Measurements from ENCODE around the gene UTRN.

The UTRN gene

GRCh38 chr6:144250276-144250675, 34.9 kb upstream of the UTRN start:
- no peak for TF ChIP-seq CTCF (IDR thresholded peaks at IDR 0.05; ENCODE audit: insufficient read depth, low read length, missing control alignments)
- DNase-seq (ENCODE audit: low read depth, low spot score) = no peak
- no peak overlapping the region for H3K4me3 ChIP-seq (ENCODE audit: low read depth, low read length)
- ChIA-PET CTCF (interaction anchor here (0.8 to 2.2 kb wide), 3 partner anchors 10 to 33 kb away, joined by 3 to 8 read pairs (median 4); no protein-coding TSS in a partner anchor), POLR2A (no interaction called here)

- POLR2A ChIA-PET = no interaction called here
- CTCF ChIA-PET = interaction anchor here (0.5 to 2.2 kb wide), 5 partner anchors 10 to 635 kb away, joined by 3 to 4 read pairs (median 3); no protein-coding TSS in a partner anchor
- H3K4me3 ChIP-seq (ENCODE audit: low read depth, low read length) = no peak overlapping the region
- TF ChIP-seq CTCF (IDR thresholded peaks at IDR 0.05; ENCODE audit: insufficient read depth, low read length, missing control alignments) = no peak
- DNase-seq (ENCODE audit: low read depth, low spot score) = no peak
Measured at GRCh38 chr6:144252259-144252658, 32.9 kb upstream of the UTRN start.

GRCh38 chr6:144259986-144260385, 25.1 kb upstream of the UTRN start:
- POLR2A ChIA-PET = no interaction called here
- DNase-seq (ENCODE audit: low read depth, low spot score) = no peak
- CTCF ChIA-PET = interaction anchor here (1.2 to 1.9 kb wide), 4 partner anchors 9 to 41 kb away, joined by 3 to 7 read pairs (median 3); no protein-coding TSS in a partner anchor
- no peak for TF ChIP-seq CTCF (IDR thresholded peaks at IDR 0.05; ENCODE audit: insufficient read depth, low read length, missing control alignments)
- no peak overlapping the region for H3K4me3 ChIP-seq (ENCODE audit: low read depth, low read length)

GRCh38 chr6:144262470-144263369, 22.4 kb upstream of the UTRN start:
- ChIA-PET POLR2A (no interaction called here), CTCF (interaction anchor here (1.3 to 1.9 kb wide), 2 partner anchors 11 to 45 kb away, joined by 4 to 5 read pairs; no protein-coding TSS in a partner anchor)
- no peak for TF ChIP-seq CTCF (IDR thresholded peaks at IDR 0.05; ENCODE audit: insufficient read depth, low read length, missing control alignments)
- no peak for DNase-seq (ENCODE audit: low read depth, low spot score)
- no peak overlapping the region for H3K4me3 ChIP-seq (ENCODE audit: low read depth, low read length)

GRCh38 chr6:144263786-144264185, 21.3 kb upstream of the UTRN start:
- TF ChIP-seq CTCF (IDR thresholded peaks at IDR 0.05; ENCODE audit: insufficient read depth, low read length, missing control alignments) = no peak
- ChIA-PET CTCF (no interaction called here), POLR2A (interaction anchor here (0.5 to 2.9 kb wide), 3 partner anchors 22 to 130 kb away, joined by 3 to 9 read pairs (median 4); no protein-coding TSS in a partner anchor)

More at GRCh38 chr6:144263786-144264185, 21.3 kb upstream of the UTRN start:
- no peak for DNase-seq (ENCODE audit: low read depth, low spot score)
- H3K4me3 ChIP-seq (ENCODE audit: low read depth, low read length) = no peak overlapping the region
